ENCODE results near the gene BST2. TPM values are rescaled to one million over a fixed set of nuclear protein-coding genes. Genes with fewer than 3 reads are reported as not detected.

Gene BST2
- total RNA-seq, 5 donors from 2014 or later (not counting 1 experiment from before 2014, with no cell fraction given): 43.9 to 62.0 (median 52.2) TPM

- H3K27me3 ChIP-seq (replicated peaks in 1 of 2; ENCODE audit: control insufficient read depth in 2 of 2, extremely low read depth in 1 of 2, insufficient read depth in 2 of 2, low read length in 1 of 2): peaks cover 0 to 18% of the 10 kb centered on the region in 2 experiments
- H3K27ac ChIP-seq (ENCODE audit: low read length): no peak overlapping the region
- ATAC-seq (replicated peaks in 1 of 4) (no peak), DNase-seq (no peak)
- H3K27ac Mint-ChIP-seq: no peak overlapping the region
- WGBS (ENCODE audit: insufficient coverage): 67% methylated on average over 1 of the region's 2 CpGs
- peaks cover 8 to 34% of the 10 kb centered on the region in 2 experiments for H3K4me1 ChIP-seq (ENCODE audit: control insufficient read depth in 1 of 2, extremely low read depth in 1 of 2, insufficient read depth in 2 of 2, low read length in 2 of 2)
- ChIA-PET POLR2A (interaction anchor here in 1 of 2 donors (0.7 kb wide), 1 partner anchor 77 kb away, joined by 6 read pairs; the partner anchor contains the start of gene SLC27A1), CTCF (interaction anchor here in 1 of 2 donors (0.9 kb wide), 1 partner anchor 180 kb away, joined by 3 read pairs; no protein-coding TSS in a partner anchor)
- peaks cover 0 to 2% of the 10 kb centered on the region in 2 donors for H3K27me3 Mint-ChIP-seq
- H3K36me3 Mint-ChIP-seq: no peaks in the 10 kb centered on the region
- no peaks in the 10 kb centered on the region for H3K36me3 ChIP-seq (ENCODE audit: control insufficient read depth in 2 of 2, extremely low read depth in 1 of 2, insufficient read depth in 1 of 2, low read length in 1 of 2)
- H3K4me3 Mint-ChIP-seq: no peak overlapping the region
- H3K4me1 Mint-ChIP-seq: peaks cover 21 to 24% (median 22%) of the 10 kb centered on the region in 3 donors
- H3K4me3 ChIP-seq (ENCODE audit: control insufficient read depth in 1 of 2, extremely low read depth in 1 of 2, low read length in 1 of 2): no peak overlapping the region
- H3K9me3 ChIP-seq: no peaks in the 10 kb centered on the region
- no peaks in the 10 kb centered on the region for H3K9me3 Mint-ChIP-seq
Measured at GRCh38 chr19:17393002-17393401, 12.4 kb downstream of the BST2 start.

DNA sequence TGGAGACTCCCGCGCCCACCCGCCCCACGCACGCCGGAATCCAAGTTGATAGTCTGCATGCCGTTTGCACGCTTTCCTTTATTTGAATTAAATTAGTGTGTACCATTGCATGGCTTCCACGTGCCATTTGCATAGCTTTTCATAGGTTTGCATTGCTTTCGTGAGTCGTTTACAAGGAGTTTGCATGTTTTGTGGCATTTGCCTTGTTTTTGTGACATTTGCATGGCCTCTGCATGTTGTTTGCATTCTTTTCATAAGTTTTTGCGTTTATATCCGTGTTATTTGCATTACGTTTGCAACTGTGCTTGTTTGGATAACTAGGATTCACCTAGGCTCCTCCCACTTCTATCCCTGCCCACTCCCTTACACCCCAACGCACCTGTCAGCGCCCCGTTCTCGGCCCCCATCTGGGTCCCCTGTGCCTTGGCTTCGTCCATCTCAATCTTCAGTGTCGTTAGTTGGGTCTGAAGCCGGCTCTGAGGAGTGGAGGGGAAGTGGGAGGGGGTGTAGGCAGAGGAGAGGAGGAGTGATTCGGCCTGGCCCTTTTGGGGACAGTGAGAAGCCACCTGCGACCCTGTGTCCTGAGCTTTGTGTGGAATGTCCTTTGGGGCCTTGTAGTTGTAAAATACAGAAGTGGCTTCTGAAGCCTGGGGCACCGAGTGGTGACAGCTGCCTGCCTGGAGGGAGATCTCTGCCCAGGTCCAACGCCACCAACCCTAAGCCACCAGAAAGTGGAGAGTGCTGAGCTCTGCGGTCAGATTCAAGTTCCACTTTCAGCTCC is 13.9 kb downstream of the BST2 start:
- 14% methylated on average over 17 of the region's 26 CpGs for WGBS (ENCODE audit: insufficient coverage)
- POLR2A ChIA-PET: interaction anchor here in 1 of 2 donors (0.5 kb wide), 1 partner anchor 67 kb away, joined by 3 read pairs; no protein-coding TSS in a partner anchor
- peak; percentile 2 to 36 (median 30) for ATAC-seq (replicated peaks in 1 of 4)

DNA sequence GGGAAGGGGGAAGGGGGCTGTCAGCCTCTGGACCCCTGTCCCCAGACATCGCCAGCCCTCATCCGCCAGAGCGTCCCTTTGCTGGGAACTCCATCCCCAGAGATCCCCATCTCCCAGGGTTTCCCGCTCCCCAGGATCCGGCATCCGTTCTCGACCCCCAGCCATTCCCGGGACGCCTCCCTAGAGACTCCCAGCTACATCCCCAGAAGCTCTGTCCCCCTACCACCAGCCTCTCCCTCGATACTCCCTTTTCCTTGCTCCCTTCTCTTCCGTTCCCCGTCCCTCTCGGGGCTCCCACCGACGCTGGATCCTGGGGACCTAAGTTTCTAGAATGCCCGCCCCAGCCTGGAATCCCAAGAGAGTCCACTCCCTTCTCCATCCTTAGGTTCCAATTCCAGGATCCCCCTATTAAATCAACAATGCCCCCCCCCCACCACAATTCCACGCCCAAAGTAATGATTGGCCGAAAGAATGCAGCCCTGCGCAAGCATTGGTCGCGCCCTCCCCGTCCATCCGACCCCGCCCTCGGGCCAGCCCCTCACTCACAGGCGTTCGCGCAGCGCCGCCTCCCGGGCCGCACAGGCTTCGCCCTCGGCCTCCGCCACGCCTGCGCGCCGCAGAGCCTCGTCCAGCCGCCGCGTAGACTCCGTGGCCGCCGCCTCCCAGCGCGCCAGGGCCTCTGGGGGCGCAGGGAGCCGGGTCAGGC is 14.6 kb downstream of the BST2 start:
- under 1% methylated on average over 42 of the region's 50 CpGs for WGBS (ENCODE audit: insufficient coverage)
- ATAC-seq (replicated peaks in 1 of 4) (peak; percentile 98 to 99 (median 99)), DNase-seq (peak; percentile 73 to 93 (median 84))
- H3K4me3 Mint-ChIP-seq: peak overlapping the region; percentile 85 to 94 (median 86)
- peaks cover 0 to 2% of the 10 kb centered on the region in 2 donors for H3K27me3 Mint-ChIP-seq
- H3K27ac Mint-ChIP-seq: peak overlapping the region in 1 of 2 donors; percentile 27
- POLR2A ChIA-PET: interaction anchor here in 1 of 2 donors (0.5 kb wide), 1 partner anchor 67 kb away, joined by 3 read pairs; no protein-coding TSS in a partner anchor
- peaks cover 21 to 26% (median 22%) of the 10 kb centered on the region in 3 donors for H3K4me1 Mint-ChIP-seq
- Histone ChIP-seq H3K9me3 (no peaks in the 10 kb centered on the region), H3K4me3 (ENCODE audit: control insufficient read depth in 1 of 2, extremely low read depth in 1 of 2, low read length in 1 of 2) (peak overlapping the region; percentile 66 to 67), H3K36me3 (ENCODE audit: control insufficient read depth in 2 of 2, extremely low read depth in 1 of 2, insufficient read depth in 1 of 2, low read length in 1 of 2) (no peaks in the 10 kb centered on the region), H3K4me1 (ENCODE audit: control insufficient read depth in 1 of 2, extremely low read depth in 1 of 2, insufficient read depth in 2 of 2, low read length in 2 of 2) (peaks cover 8 to 34% of the 10 kb centered on the region in 2 experiments), H3K27me3 (replicated peaks in 1 of 2; ENCODE audit: control insufficient read depth in 2 of 2, extremely low read depth in 1 of 2, insufficient read depth in 2 of 2, low read length in 1 of 2) (peaks cover 0 to 18% of the 10 kb centered on the region in 2 experiments), H3K27ac (ENCODE audit: low read length) (no peak overlapping the region)
- CTCF ChIA-PET: interaction anchor here (0.5 to 1.7 kb wide), 6 partner anchors 13 to 468 kb away, joined by 3 to 5 read pairs (median 4); partner anchors contain the start of gene MVB12A (in 1 of the 2)
- no peaks in the 10 kb centered on the region for H3K9me3 Mint-ChIP-seq
- no peaks in the 10 kb centered on the region for H3K36me3 Mint-ChIP-seq

More for the DNA sequence above, 13.9 kb downstream of the BST2 start:
- peaks cover 8 to 34% of the 10 kb centered on the region in 2 experiments for H3K4me1 ChIP-seq (ENCODE audit: control insufficient read depth in 1 of 2, extremely low read depth in 1 of 2, insufficient read depth in 2 of 2, low read length in 2 of 2)
- H3K9me3 ChIP-seq: no peaks in the 10 kb centered on the region
- H3K4me3 ChIP-seq (ENCODE audit: control insufficient read depth in 1 of 2, extremely low read depth in 1 of 2, low read length in 1 of 2): peak overlapping the region; percentile 42 to 66
- CTCF ChIA-PET: interaction anchor here (0.6 to 1.7 kb wide), 4 partner anchors 13 to 52 kb away, joined by 3 to 5 read pairs (median 4); partner anchors contain the start of gene MVB12A (in 1 of the 2)
- no peak for DNase-seq
- H3K27me3 ChIP-seq (replicated peaks in 1 of 2; ENCODE audit: control insufficient read depth in 2 of 2, extremely low read depth in 1 of 2, insufficient read depth in 2 of 2, low read length in 1 of 2): peaks cover 0 to 18% of the 10 kb centered on the region in 2 experiments
- Mint-ChIP-seq H3K4me1 (peaks cover 21 to 24% (median 22%) of the 10 kb centered on the region in 3 donors), H3K27ac (peak overlapping the region in 1 of 2 donors; percentile 61), H3K27me3 (peaks cover 0 to 2% of the 10 kb centered on the region in 2 donors), H3K9me3 (no peaks in the 10 kb centered on the region), H3K4me3 (peak overlapping the region; percentile 53 to 94 (median 73)), H3K36me3 (no peaks in the 10 kb centered on the region)
- no peaks in the 10 kb centered on the region for H3K36me3 ChIP-seq (ENCODE audit: control insufficient read depth in 2 of 2, extremely low read depth in 1 of 2, insufficient read depth in 1 of 2, low read length in 1 of 2)
- H3K27ac ChIP-seq (ENCODE audit: low read length): no peak overlapping the region

- H3K27me3 ChIP-seq (replicated peaks in 1 of 2; ENCODE audit: control insufficient read depth in 2 of 2, extremely low read depth in 1 of 2, insufficient read depth in 2 of 2, low read length in 1 of 2): peaks cover 0 to 18% of the 10 kb centered on the region in 2 experiments
- POLR2A ChIA-PET: no interaction called here
- Mint-ChIP-seq H3K4me3 (peak overlapping the region; percentile 85 to 94 (median 86)), H3K9me3 (no peaks in the 10 kb centered on the region), H3K4me1 (peaks cover 18 to 23% (median 19%) of the 10 kb centered on the region in 3 donors), H3K36me3 (no peaks in the 10 kb centered on the region), H3K27ac (no peak overlapping the region), H3K27me3 (peaks cover 0 to 2% of the 10 kb centered on the region in 2 donors)
- H3K4me3 ChIP-seq (ENCODE audit: control insufficient read depth in 1 of 2, extremely low read depth in 1 of 2, low read length in 1 of 2): peak overlapping the region; percentile 64 to 67
- no peaks in the 10 kb centered on the region for H3K9me3 ChIP-seq
- DNase-seq (peak in 1 of 35 experiments; percentile 29), ATAC-seq (replicated peaks in 1 of 4) (no peak)
- no peaks in the 10 kb centered on the region for H3K36me3 ChIP-seq (ENCODE audit: control insufficient read depth in 2 of 2, extremely low read depth in 1 of 2, insufficient read depth in 1 of 2, low read length in 1 of 2)
- H3K27ac ChIP-seq (ENCODE audit: low read length): no peak overlapping the region
- H3K4me1 ChIP-seq (ENCODE audit: control insufficient read depth in 1 of 2, extremely low read depth in 1 of 2, insufficient read depth in 2 of 2, low read length in 2 of 2): peaks cover 8 to 30% of the 10 kb centered on the region in 2 experiments
- CTCF ChIA-PET: interaction anchor here (0.5 to 0.9 kb wide), 5 partner anchors 23 to 469 kb away, joined by 3 to 4 read pairs (median 3); no protein-coding TSS in a partner anchor
- 2% methylated on average over 17 of the region's 37 CpGs for WGBS (ENCODE audit: insufficient coverage)
Measured at GRCh38 chr19:17389957-17390664, 15.3 kb downstream of the BST2 start.

DNA sequence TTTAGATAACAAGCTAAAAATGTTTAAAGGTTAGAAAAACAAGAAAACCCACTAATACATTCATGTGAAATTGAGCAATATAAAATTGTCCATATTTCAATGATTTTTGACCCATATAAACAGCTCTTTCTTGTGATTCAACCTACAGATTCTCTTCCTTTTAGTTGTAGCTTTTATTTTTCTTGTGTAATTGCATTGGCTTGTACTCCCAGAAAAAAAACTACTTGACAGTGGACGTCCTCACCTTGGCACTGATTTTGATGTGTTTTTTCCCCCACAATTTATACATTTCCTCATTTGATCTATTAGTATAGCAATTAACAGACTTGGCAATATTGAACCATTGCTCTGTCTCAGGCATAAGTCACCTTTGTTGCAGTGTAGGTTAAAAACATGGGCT is 16.1 kb downstream of the BST2 start:
- CTCF ChIA-PET: interaction anchor here (0.6 to 1.5 kb wide), 10 partner anchors 24 to 1248 kb away, joined by 3 to 5 read pairs (median 3); partner anchors contain the start of genes DDA1 (in 1 of the 2) and MVB12A (in 1 of the 2)
- Mint-ChIP-seq H3K4me3 (peak overlapping the region in 2 of 3 donors; percentile 21 to 94), H3K27ac (no peak overlapping the region), H3K36me3 (no peaks in the 10 kb centered on the region), H3K9me3 (no peaks in the 10 kb centered on the region), H3K27me3 (peaks cover 0 to 2% of the 10 kb centered on the region in 2 donors), H3K4me1 (peaks cover 13 to 18% (median 14%) of the 10 kb centered on the region in 3 donors)
- peaks cover 8 to 22% of the 10 kb centered on the region in 2 experiments for H3K4me1 ChIP-seq (ENCODE audit: control insufficient read depth in 1 of 2, extremely low read depth in 1 of 2, insufficient read depth in 2 of 2, low read length in 2 of 2)
- ATAC-seq (replicated peaks in 1 of 4) (no peak), DNase-seq (no peak)
- H3K27me3 ChIP-seq (replicated peaks in 1 of 2; ENCODE audit: control insufficient read depth in 2 of 2, extremely low read depth in 1 of 2, insufficient read depth in 2 of 2, low read length in 1 of 2): peaks cover 0 to 18% of the 10 kb centered on the region in 2 experiments
- WGBS (ENCODE audit: insufficient coverage): no CpG with 5 or more reads among the region's 1 CpG
- H3K36me3 ChIP-seq (ENCODE audit: control insufficient read depth in 2 of 2, extremely low read depth in 1 of 2, insufficient read depth in 1 of 2, low read length in 1 of 2): no peaks in the 10 kb centered on the region
- H3K27ac ChIP-seq (ENCODE audit: low read length): no peak overlapping the region
- no peaks in the 10 kb centered on the region for H3K9me3 ChIP-seq
- no peak overlapping the region for H3K4me3 ChIP-seq (ENCODE audit: control insufficient read depth in 1 of 2, extremely low read depth in 1 of 2, low read length in 1 of 2)
- POLR2A ChIA-PET: interaction anchor here in 1 of 2 donors (0.5 kb wide), 1 partner anchor 734 kb away, joined by 9 read pairs; no protein-coding TSS in a partner anchor

Measured in T-cell (primary cell).